Raji (cell line): Measurements from ENCODE around the gene TRMT5.

Source experiments
- POLR2A ChIP-seq: IDR thresholded peaks from 2 replicates; pipeline ENCODE4 v1.6.1; 2011; ENCODE audit warnings: low read depth, low read length, control low read depth; ENCODE audit not compliant: insufficient read depth

TRMT5 gene, protein sequence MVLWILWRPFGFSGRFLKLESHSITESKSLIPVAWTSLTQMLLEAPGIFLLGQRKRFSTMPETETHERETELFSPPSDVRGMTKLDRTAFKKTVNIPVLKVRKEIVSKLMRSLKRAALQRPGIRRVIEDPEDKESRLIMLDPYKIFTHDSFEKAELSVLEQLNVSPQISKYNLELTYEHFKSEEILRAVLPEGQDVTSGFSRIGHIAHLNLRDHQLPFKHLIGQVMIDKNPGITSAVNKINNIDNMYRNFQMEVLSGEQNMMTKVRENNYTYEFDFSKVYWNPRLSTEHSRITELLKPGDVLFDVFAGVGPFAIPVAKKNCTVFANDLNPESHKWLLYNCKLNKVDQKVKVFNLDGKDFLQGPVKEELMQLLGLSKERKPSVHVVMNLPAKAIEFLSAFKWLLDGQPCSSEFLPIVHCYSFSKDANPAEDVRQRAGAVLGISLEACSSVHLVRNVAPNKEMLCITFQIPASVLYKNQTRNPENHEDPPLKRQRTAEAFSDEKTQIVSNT

DNA sequence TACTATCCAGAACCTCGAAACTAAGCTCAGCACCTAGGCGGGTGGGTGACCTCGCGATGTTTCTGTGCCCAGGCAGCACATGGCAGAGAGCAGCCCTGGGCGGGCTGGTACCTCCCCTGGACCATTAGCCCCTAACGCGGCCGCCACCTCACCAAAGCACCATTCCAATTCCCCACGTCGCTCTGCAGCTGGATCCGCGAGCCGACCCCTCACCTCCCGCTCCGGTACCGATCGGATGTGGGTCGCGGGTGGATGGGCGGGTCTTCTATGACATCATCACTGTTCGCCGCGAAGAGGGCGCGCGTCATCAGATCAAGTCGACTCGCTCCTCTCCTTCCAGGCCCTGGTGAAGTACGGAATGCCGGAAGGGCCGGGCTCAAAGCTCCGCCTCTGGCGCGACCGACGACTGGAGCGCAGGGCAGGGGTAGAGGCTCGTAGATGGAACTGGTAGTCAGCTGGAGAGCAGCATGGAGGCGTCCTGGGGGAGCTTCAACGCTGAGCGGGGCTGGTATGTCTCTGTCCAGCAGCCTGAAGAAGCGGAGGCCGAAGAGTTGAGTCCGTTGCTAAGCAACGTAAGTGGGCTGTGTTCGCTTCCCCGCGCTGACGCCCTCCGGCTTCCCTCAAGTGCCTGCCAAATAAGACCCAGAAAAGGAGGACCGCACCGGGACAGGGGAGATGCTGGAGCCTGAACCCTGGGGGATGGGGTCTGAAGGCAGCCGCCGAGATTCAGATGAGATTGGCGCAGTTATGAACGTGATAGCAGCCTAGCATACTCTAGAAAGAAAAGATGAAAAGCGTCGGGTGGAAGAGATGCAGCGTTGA lies at the start of gene TRMT5, which contains the start of gene SLC38A6:
TSS of gene TRMT5 (minus strand) at position 269 of the 822 bp plus-strand sequence. CDS start at position 163, 106 bp downstream.
TSS of gene SLC38A6 (plus strand) at position 435 of the 822 bp plus-strand sequence. CDS start at position 468, 33 bp downstream.
- TF ChIP-seq POLR2A = peak; percentile 87

- no peak for TF ChIP-seq POLR2A
These were observed 45.6 kb upstream of the TRMT5 start for GRCh38 chr14:61026526-61026925.

DNA sequence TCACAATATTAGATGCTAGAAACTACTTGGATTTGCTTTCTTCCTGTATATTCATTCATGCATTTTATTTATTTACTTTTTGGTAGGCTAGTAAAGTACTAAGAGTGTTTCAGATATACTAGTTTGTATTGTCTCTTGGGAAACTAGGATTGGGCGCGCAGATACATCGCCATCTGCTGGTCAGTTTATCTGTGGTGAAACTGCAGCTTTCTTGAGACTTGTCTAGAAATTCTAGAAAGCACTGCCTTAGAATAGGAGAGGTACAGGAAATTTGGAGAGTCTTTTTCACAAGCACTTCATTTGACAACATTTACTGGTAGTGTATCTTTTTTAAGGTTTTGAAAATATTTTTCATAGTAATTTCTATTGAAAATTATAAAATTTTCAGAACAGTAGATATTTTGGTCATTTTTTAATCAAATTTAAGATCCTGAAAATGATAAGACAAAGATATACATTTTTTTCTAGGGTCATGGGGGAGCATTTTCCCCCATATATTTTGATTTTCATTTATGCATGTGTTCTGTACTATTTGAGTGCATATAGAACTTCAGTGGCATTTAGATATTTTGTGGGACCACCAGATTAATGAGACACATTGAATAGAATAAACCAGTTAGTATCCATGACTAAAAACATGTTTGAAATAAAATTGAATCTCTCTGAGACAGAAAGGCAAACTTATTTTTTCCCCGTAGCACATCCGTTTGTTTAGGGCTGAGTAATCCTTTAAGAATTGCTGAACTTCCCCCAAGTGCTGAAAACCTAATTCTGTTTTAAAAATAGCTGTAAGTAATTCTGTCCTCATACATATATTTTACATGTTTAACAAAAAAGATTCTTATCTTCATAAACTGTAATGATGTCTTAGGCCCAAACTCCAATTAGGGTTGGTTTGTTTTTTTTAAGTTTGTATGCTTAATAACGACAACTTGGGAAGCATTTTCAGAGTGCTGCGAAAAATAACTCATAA lies 44.7 kb upstream of the TRMT5 start:
- TF ChIP-seq POLR2A = no peak

- no peak for TF ChIP-seq POLR2A
These were observed 38.7 kb upstream of the TRMT5 start for GRCh38 chr14:61019537-61019936.

DNA sequence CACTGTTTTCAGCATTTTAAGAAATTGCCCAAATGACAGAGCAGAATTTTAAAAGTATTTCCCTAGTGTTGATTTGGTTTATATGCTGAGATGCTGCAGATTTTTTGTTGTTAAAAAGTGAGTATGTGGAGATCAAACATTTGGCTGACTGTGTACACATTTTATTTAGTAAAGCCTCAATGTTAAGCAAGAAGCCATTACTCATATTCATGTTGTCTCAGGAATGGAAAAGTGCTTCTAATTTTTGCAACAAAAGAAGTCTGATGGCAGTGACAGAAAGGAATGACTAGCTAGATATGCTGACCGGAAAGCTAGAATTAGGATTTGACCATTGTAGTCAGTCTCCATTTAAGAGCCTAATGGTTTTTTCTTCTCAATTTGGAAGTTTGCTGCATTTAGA lies 22.7 kb upstream of the TRMT5 start:
- TF ChIP-seq POLR2A = no peak

GRCh38 chr14:60999536-60999935 lies 18.7 kb upstream of the TRMT5 start:
- TF ChIP-seq POLR2A = no peak

- no peak for TF ChIP-seq POLR2A
These were observed 17.7 kb upstream of the TRMT5 start for GRCh38 chr14:60998617-60999016.

GRCh38 chr14:60989599-60989998 lies 8.7 kb upstream of the TRMT5 start:
- no peak for TF ChIP-seq POLR2A

GRCh38 chr14:60986500-60986899 lies 5.6 kb upstream of the TRMT5 start:
- no peak for TF ChIP-seq POLR2A

DNA sequence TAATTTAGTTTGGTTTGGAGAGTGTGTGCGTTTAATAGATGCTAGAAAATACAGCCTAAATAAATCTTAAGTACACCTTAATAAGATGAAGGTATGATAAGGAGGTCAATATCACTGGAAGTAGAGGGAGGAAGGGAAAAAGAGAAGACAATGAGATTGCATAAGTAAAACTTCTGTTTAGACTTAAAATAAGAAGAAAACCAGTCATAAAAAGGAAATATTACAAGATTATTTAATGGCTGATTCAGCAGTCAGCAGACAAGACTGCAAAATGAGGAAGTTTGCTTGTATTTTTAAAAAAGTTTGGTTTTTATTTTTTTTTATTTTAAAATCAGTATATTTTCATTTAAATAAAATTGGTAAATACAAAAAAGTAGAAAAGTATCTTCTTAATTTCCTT lies 3.3 kb upstream of the TRMT5 start:
- no peak for TF ChIP-seq POLR2A

DNA sequence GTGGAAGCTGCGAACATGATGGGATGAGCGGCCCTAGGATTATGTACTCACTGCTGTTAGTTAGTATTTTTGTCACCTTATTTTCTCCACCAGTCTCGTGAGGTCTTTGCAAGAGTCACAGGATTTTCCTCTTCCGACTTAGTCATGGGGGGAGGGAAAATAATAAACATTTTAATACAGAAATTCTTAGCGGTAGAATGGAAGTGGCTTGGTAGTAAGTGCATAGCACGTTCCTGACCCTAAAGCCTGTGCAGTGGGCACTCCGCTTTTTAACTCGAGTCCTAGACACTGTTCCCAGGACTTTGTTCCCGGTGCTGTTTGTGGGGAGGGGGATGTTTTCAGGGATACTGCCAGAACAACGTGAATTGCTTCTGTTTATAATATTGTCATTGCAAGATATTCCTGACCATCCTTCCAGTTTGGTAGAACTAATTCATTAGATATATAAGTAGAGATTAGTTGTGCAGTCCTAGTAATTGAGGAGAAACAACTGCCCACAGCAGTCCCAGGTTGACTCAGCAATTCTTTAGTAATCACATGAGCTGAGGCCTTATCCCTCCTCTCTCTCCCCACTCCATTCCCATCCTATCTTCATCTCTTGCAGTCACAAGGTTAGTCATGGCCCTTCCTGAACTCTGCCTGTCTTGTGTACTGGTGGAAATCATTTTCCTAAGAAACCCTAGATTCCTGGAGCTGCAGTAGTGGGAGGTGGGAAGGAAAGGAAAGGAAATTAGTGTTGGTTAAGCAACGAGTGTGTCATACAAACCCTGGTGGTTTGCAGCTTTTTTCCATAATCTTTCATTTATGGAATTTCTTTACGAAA lies 965 bp upstream of the TRMT5 start:
- no peak for TF ChIP-seq POLR2A

DNA sequence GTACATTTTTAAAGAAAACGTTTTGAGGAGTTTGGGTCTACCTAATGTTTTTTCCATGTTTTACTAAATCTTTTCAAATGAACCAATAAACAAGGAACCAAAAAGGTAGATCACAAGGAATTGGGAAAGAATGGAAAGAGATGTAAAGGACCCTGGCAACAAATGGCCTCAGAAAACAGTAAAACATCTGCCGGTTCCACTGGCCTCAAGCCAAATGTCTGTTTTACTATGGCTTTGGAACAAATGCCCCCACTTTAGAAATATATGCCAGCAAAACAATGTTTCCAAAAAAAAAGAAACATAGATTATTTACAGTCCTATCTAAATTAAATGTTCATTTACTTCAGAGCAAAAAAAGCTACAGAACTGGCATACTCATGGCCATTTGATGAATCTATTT lies 3.0 kb downstream of the TRMT5 start:
- TF ChIP-seq POLR2A = no peak

GRCh38 chr14:60975551-60975950 lies 5.3 kb downstream of the TRMT5 start:
- TF ChIP-seq POLR2A = no peak
